Stimulated activated naive CD8-positive, alpha-beta T cell treated with anti-CD3 and anti-CD28 coated beads, Interleukin-15, Interleukin-2, amounts not matched to agents 100 U/mL and 50 U/mL, for 24 hours (primary cell): ENCODE data around the gene AREL1.

Experiments used
- ATAC-seq: fragments of 150-1000 bp; cut with Tn5 transposase; one replicate; pipeline ENCODE4 v1.10.0; 2021
- DNase-seq: peaks from one replicate; pipeline ENCODE4 v3.0.0; 2021

Gene AREL1

GRCh38 chr14:74635847-74636246 lies 77.0 kb downstream of the AREL1 start:
- no peak for DNase-seq
- no peak for ATAC-seq

- ATAC-seq = no peak
Observed at GRCh38 chr14:74634964-74635363, 77.9 kb downstream of the AREL1 start.

GRCh38 chr14:74634481-74634880 lies 78.4 kb downstream of the AREL1 start:
- DNase-seq (no peak), ATAC-seq (no peak)

More at GRCh38 chr14:74634964-74635363, 77.9 kb downstream of the AREL1 start:
- DNase-seq = no peak

- no peak for ATAC-seq
- no peak for DNase-seq
Observed at GRCh38 chr14:74630881-74631690, 81.8 kb downstream of the AREL1 start.

- DNase-seq (no peak), ATAC-seq (no peak)
Observed at GRCh38 chr14:74628418-74628817, 84.5 kb downstream of the AREL1 start.

GRCh38 chr14:74627076-74627475 lies 85.8 kb downstream of the AREL1 start:
- no peak for ATAC-seq
- no peak for DNase-seq

GRCh38 chr14:74622257-74622656 lies 90.6 kb downstream of the AREL1 start:
- ATAC-seq = no peak
- DNase-seq = no peak

GRCh38 chr14:74621556-74621955 lies 91.3 kb downstream of the AREL1 start:
- DNase-seq = no peak
- no peak for ATAC-seq

GRCh38 chr14:74620923-74621322 lies 92.0 kb downstream of the AREL1 start:
- no peak for ATAC-seq
- no peak for DNase-seq

- peak; percentile 43 for DNase-seq
- peak; percentile 86 for ATAC-seq
Observed at GRCh38 chr14:74620497-74620921, 92.4 kb downstream of the AREL1 start.

GRCh38 chr14:74619672-74620131 lies 93.2 kb downstream of the AREL1 start:
- ATAC-seq = no peak
- DNase-seq = no peak

GRCh38 chr14:74618078-74618952 lies 94.6 kb downstream of the AREL1 start:
- peak; percentile 67 for DNase-seq

GRCh38 chr14:74616996-74617700 lies 95.7 kb downstream of the AREL1 start:
- no peak for ATAC-seq

More at GRCh38 chr14:74618078-74618952, 94.6 kb downstream of the AREL1 start:
- peak; percentile 78 for ATAC-seq

GRCh38 chr14:74616507-74616906 lies 96.4 kb downstream of the AREL1 start:
- ATAC-seq = no peak
- DNase-seq = peak; percentile 48

More at GRCh38 chr14:74616996-74617700, 95.7 kb downstream of the AREL1 start:
- no peak for DNase-seq

GRCh38 chr14:74615735-74616134 lies 97.1 kb downstream of the AREL1 start:
- DNase-seq (no peak), ATAC-seq (no peak)

GRCh38 chr14:74614508-74615495 lies 98.1 kb downstream of the AREL1 start:
- ATAC-seq (no peak), DNase-seq (no peak)

GRCh38 chr14:74613211-74613914 lies 99.5 kb downstream of the AREL1 start:
- no peak for DNase-seq
- no peak for ATAC-seq

GRCh38 chr14:74612350-74613021 lies 100.4 kb downstream of the AREL1 start:
- ATAC-seq = peak; percentile 87
- DNase-seq = peak; percentile 92

GRCh38 chr14:74611650-74612349 lies 101.1 kb downstream of the AREL1 start, which contains the start of gene LTBP2:
Gene LTBP2 (minus strand): TSS chr14:74612237. CDS start chr14:74611944, 293 bp downstream.
- DNase-seq (no peak), ATAC-seq (no peak)
